Thoracic aorta (tissue), 2 donors: ENCODE results near the gene PNMA8A. TPM values are rescaled to one million over a fixed set of nuclear protein-coding genes. Genes with fewer than 3 reads are reported as not detected.

Experiments
- ATAC-seq: fragments of 150-250 bp; one replicate; pipeline ENCODE4 v1.8.0; 2017; ENCODE audit warnings: low read depth; ENCODE audit not compliant: insufficient number of reproducible peaks, low FRiP score
- DNase-seq: peaks from one replicate; pipeline ENCODE4 v3.0.0-alpha.2; 2020; ENCODE audit warnings: low spot score
- H3K27ac ChIP-seq, 2 donors: fragments of 200-600 bp; sonication (generic); 1 replicate in 1 of 2; 2 replicates in 1 of 2; pipeline ENCODE4 v1.5.1; 2016; ENCODE audit warnings: mild to moderate bottlenecking in 2 of 2, moderate library complexity in 2 of 2
- H3K27me3 ChIP-seq: fragments of 200-600 bp; sonication (generic); replicated peaks from 2 replicates; pipeline ENCODE4 v1.6.0; 2016; ENCODE audit warnings: mild to moderate bottlenecking; ENCODE audit not compliant: insufficient read depth
- H3K36me3 ChIP-seq: fragments of 200-600 bp; sonication (generic); one replicate; pipeline ENCODE4 v1.5.1; 2016
- H3K4me1 ChIP-seq, 2 donors: fragments of 200-600 bp; sonication (generic); 1 replicate in 1 of 2; 2 replicates in 1 of 2; pipeline versions ENCODE4 v1.5.1 to v1.6.0; 2016; ENCODE audit warnings: low read depth in 2 of 2, mild to moderate bottlenecking in 1 of 2; ENCODE audit not compliant: control insufficient read depth in 1 of 2
- H3K4me3 ChIP-seq: fragments of 200-600 bp; sonication (generic); 2 replicates; pipeline ENCODE4 v1.5.1; 2016; ENCODE audit warnings: mild to moderate bottlenecking
- H3K9me3 ChIP-seq: fragments of 200-600 bp; sonication (generic); 2 replicates; pipeline ENCODE4 v1.5.1; 2016
- total RNA-seq, 2 donors: library from RNA; depleted of rRNA; stranded (reverse); fragments of >200 nt; gene quantifications; one replicate each; pipeline versions ENCODE4 v1.1.0 to v1.2.3, GENCODE V29; 2016
- TF ChIP-seq, protein P1 (sequence below): fragments of 200-600 bp; sonication (generic); IDR thresholded peaks from one replicate; pipeline ENCODE4 v1.5.1; 2019; ENCODE audit warnings: antibody characterized with exemption

Gene PNMA8A
- total RNA-seq, 2 donors from 2014 or later: 5.1 to 14.6 TPM

GRCh38 chr19:46487178-46487801 lies 15.9 kb upstream of the PNMA8A start:
- H3K27me3 ChIP-seq: no peaks in the 10 kb centered on the region

GRCh38 chr19:46486358-46486757 lies 15.0 kb upstream of the PNMA8A start:
- no peaks in the 10 kb centered on the region for H3K9me3 ChIP-seq
- TF ChIP-seq, protein P1, sequence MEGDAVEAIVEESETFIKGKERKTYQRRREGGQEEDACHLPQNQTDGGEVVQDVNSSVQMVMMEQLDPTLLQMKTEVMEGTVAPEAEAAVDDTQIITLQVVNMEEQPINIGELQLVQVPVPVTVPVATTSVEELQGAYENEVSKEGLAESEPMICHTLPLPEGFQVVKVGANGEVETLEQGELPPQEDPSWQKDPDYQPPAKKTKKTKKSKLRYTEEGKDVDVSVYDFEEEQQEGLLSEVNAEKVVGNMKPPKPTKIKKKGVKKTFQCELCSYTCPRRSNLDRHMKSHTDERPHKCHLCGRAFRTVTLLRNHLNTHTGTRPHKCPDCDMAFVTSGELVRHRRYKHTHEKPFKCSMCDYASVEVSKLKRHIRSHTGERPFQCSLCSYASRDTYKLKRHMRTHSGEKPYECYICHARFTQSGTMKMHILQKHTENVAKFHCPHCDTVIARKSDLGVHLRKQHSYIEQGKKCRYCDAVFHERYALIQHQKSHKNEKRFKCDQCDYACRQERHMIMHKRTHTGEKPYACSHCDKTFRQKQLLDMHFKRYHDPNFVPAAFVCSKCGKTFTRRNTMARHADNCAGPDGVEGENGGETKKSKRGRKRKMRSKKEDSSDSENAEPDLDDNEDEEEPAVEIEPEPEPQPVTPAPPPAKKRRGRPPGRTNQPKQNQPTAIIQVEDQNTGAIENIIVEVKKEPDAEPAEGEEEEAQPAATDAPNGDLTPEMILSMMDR: no peak
- no peak for ATAC-seq
- no peaks in the 10 kb centered on the region for H3K27me3 ChIP-seq
- no peak overlapping the region for H3K27ac ChIP-seq
- no peaks in the 10 kb centered on the region for H3K36me3 ChIP-seq
- H3K4me3 ChIP-seq: no peak overlapping the region
- peaks cover 21 to 55% of the 10 kb centered on the region in 2 donors for H3K4me1 ChIP-seq
- DNase-seq: no peak

More at GRCh38 chr19:46487178-46487801, 15.9 kb upstream of the PNMA8A start:
- Histone ChIP-seq H3K4me3 (peak overlapping the region; percentile 71), H3K27ac (peak overlapping the region in 1 of 2 donors; percentile 56), H3K9me3 (no peaks in the 10 kb centered on the region), H3K4me1 (peaks cover 16 to 48% of the 10 kb centered on the region in 2 donors), H3K36me3 (no peaks in the 10 kb centered on the region)
- no peak for ATAC-seq
- DNase-seq: no peak
- TF ChIP-seq, protein P1: no peak

GRCh38 chr19:46484656-46485055 lies 13.3 kb upstream of the PNMA8A start:
- Histone ChIP-seq H3K36me3 (no peaks in the 10 kb centered on the region), H3K27ac (no peak overlapping the region), H3K27me3 (no peaks in the 10 kb centered on the region), H3K4me1 (peaks cover 22 to 56% of the 10 kb centered on the region in 2 donors), H3K4me3 (no peak overlapping the region), H3K9me3 (no peaks in the 10 kb centered on the region)
- no peak for ATAC-seq
- TF ChIP-seq, protein P1: no peak
- no peak for DNase-seq

DNA sequence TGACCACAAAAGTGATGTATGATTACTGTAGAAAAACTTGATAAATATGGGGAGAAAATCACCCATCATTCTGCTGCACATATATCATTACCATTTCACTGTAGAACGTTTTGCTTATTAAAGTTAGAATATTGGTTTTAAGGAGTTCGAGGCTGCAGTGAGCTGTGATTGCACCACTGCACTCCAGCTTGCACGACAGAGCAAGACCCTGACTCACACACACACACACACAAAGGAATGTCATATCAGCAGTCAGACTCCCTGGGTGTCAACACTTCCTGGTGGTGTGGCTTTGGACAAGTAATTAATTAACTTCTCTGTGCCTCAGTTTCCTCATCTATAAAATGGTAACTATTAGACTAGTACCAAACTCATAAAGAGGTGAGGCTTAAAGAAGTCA lies 11.3 kb upstream of the PNMA8A start:
- H3K4me1 ChIP-seq: peaks cover 15 to 46% of the 10 kb centered on the region in 2 donors
- TF ChIP-seq, protein P1: no peak
- peak overlapping the region; percentile 96 to 97 for H3K27ac ChIP-seq

DNA sequence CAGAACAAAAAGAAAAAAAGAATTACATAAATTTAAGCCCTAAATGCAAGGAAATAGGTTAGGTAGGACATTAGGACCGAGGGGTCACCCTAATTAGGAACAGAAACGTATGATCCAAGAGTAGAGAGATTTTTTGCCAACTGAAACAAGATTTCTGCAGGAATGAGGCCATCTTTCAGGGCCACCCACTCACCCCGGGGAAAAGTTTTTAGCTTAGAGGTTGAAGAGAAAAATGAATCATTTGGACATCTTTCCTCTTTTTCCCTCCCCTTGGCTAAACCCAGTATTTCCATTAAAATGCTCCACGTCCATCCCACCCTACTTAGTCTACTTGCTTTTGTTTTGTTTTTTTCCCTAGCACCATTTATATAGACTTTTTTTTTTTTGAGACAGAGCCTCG lies 10.6 kb upstream of the PNMA8A start:
- Histone ChIP-seq H3K36me3 (no peaks in the 10 kb centered on the region), H3K27ac (peak overlapping the region; percentile 96 to 97), H3K4me1 (peaks cover 15 to 43% of the 10 kb centered on the region in 2 donors), H3K9me3 (no peaks in the 10 kb centered on the region), H3K27me3 (no peaks in the 10 kb centered on the region), H3K4me3 (peak overlapping the region; percentile 41)
- ATAC-seq (no peak), DNase-seq (no peak)
- TF ChIP-seq, protein P1: no peak

More for the DNA sequence above, 11.3 kb upstream of the PNMA8A start:
- DNase-seq (no peak), ATAC-seq (no peak)
- Histone ChIP-seq H3K27me3 (no peaks in the 10 kb centered on the region), H3K36me3 (no peaks in the 10 kb centered on the region), H3K9me3 (no peaks in the 10 kb centered on the region), H3K4me3 (no peak overlapping the region)
